COR-L47 (cell line): Measurements from ENCODE around the gene CCT4.
"Not testable (repeated sequence)": the region's sequence is repeated elsewhere in the genome, so short reads cannot be mapped to it uniquely, and the experiment has no call there.

Source experiments
- DNase-seq: peaks from one replicate; lab custom pipeline; 2025; lab: John Stamatoyannopoulos, UW

Gene CCT4

GRCh38 chr2:61879351-61879750, 9.1 kb downstream of the CCT4 start:
- not testable (repeated sequence) for DNase-seq

- DNase-seq, result no peak
Measured at GRCh38 chr2:61878761-61879160, 9.7 kb downstream of the CCT4 start.

- no peak for DNase-seq
Measured at GRCh38 chr2:61877571-61878245, 10.7 kb downstream of the CCT4 start.

GRCh38 chr2:61876400-61876799, 12.1 kb downstream of the CCT4 start:
- no peak for DNase-seq

GRCh38 chr2:61866482-61867089, 21.9 kb downstream of the CCT4 start:
- not testable (repeated sequence) for DNase-seq

GRCh38 chr2:61862085-61862484, 26.4 kb downstream of the CCT4 start:
- DNase-seq, result no peak

GRCh38 chr2:61857224-61857623, 31.2 kb downstream of the CCT4 start:
- DNase-seq, result no peak

- DNase-seq, result no peak
Measured at GRCh38 chr2:61855318-61855613, 33.2 kb downstream of the CCT4 start.

GRCh38 chr2:61854564-61855317, 33.7 kb downstream of the CCT4 start:
- DNase-seq, result peak; percentile 97

GRCh38 chr2:61853847-61854563, 34.5 kb downstream of the CCT4 start, which contains the start of gene FAM161A:
Gene FAM161A (minus strand): TSS chr2:61854060. CDS start chr2:61854041, 19 bp downstream.
- peak; percentile 90 for DNase-seq

- DNase-seq, result peak; percentile 73
Measured at GRCh38 chr2:61853086-61853846, 35.2 kb downstream of the CCT4 start.

- not testable (repeated sequence) for DNase-seq
Measured at GRCh38 chr2:61851270-61851669, 37.2 kb downstream of the CCT4 start.

- no peak for DNase-seq
Measured at GRCh38 chr2:61845320-61845719, 43.1 kb downstream of the CCT4 start.

- DNase-seq, result no peak
Measured at GRCh38 chr2:61841286-61841685, 47.2 kb downstream of the CCT4 start.

GRCh38 chr2:61834893-61835292, 53.6 kb downstream of the CCT4 start:
- no peak for DNase-seq

GRCh38 chr2:61833971-61834370, 54.5 kb downstream of the CCT4 start:
- no peak for DNase-seq

GRCh38 chr2:61832183-61832841, 56.1 kb downstream of the CCT4 start:
- DNase-seq, result no peak

GRCh38 chr2:61822255-61822654, 66.2 kb downstream of the CCT4 start:
- DNase-seq, result no peak
